ENCODE measurements around the gene MAP7D2.

The MAP7D2 gene

DNA sequence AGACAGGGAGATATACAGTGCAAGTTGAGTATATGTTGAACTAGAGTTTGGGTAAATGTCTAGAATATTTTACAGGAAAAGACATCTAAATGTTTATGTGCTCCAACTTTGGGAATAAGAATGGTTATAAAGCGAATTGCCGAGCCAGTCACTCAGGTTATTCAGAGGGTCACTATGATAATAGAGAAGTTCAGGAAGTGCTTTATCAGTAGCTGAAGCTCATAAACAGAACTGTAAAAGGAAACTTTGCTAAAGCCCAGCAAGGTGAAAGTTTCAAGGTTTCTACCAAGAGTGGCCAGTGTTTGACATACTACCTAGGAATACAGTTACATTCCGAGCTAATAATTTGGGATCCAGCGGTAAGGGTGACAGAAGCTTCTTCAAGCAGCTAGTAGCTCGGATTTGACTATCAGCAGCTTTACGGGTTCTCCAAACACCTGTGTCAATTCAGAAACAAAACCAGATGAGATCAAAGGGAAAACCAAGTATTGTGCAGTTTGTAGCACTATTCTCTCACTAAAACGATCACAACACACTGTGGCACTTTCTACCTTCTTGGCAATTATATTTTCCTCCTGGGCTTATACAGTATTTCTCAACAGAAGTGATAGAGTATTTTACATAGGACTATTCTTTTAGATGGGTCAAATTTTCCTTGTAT is 108.6 kb downstream of the MAP7D2 start:
- H3K9me3 ChIP-seq (ENCODE audit: severe bottlenecking), result no peaks in the 10 kb centered on the region
- H3K27me3 ChIP-seq (ENCODE audit: insufficient read depth, poor library complexity, severe bottlenecking), result no peaks in the 10 kb centered on the region
- no peaks in the 10 kb centered on the region for H3K4me1 ChIP-seq (ENCODE audit: insufficient read depth, poor library complexity, severe bottlenecking)
- DNase-seq (ENCODE audit: low spot score), result no peak
- no peak overlapping the region for H3K4me3 ChIP-seq (ENCODE audit: severe bottlenecking)
- ATAC-seq (ENCODE audit: low read depth), result no peak
- H3K27ac ChIP-seq (ENCODE audit: poor library complexity, severe bottlenecking), result no peak overlapping the region
- no peaks in the 10 kb centered on the region for H3K36me3 ChIP-seq (ENCODE audit: low read depth)
- TF ChIP-seq, protein P1, sequence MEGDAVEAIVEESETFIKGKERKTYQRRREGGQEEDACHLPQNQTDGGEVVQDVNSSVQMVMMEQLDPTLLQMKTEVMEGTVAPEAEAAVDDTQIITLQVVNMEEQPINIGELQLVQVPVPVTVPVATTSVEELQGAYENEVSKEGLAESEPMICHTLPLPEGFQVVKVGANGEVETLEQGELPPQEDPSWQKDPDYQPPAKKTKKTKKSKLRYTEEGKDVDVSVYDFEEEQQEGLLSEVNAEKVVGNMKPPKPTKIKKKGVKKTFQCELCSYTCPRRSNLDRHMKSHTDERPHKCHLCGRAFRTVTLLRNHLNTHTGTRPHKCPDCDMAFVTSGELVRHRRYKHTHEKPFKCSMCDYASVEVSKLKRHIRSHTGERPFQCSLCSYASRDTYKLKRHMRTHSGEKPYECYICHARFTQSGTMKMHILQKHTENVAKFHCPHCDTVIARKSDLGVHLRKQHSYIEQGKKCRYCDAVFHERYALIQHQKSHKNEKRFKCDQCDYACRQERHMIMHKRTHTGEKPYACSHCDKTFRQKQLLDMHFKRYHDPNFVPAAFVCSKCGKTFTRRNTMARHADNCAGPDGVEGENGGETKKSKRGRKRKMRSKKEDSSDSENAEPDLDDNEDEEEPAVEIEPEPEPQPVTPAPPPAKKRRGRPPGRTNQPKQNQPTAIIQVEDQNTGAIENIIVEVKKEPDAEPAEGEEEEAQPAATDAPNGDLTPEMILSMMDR (IDR thresholded peaks at IDR 0.05; ENCODE audit: poor library complexity, severe bottlenecking), result no peak

DNA sequence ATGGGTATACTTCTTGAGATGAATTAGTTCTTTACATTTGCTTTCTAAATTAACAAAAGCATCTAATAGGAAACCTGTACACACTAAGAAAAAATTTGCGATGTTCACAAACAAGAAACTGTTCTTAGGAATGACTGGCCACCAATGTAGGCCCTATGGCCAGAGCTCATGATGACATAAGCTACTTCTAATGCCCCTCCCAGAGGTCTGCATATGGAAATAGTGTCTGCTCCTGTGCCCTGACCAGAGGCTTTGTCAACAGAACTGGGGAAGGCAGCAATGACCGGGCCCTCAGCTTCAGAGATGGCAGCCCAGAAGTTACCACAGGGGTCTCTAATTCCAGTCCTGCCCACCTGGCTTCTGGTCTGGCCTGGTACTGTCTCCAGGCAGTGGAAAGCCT is 110.8 kb downstream of the MAP7D2 start:
- Histone ChIP-seq H3K4me3 (ENCODE audit: severe bottlenecking) (no peak overlapping the region), H3K27me3 (ENCODE audit: insufficient read depth, poor library complexity, severe bottlenecking) (no peaks in the 10 kb centered on the region), H3K4me1 (ENCODE audit: insufficient read depth, poor library complexity, severe bottlenecking) (no peaks in the 10 kb centered on the region), H3K36me3 (ENCODE audit: low read depth) (no peaks in the 10 kb centered on the region), H3K27ac (ENCODE audit: poor library complexity, severe bottlenecking) (no peak overlapping the region), H3K9me3 (ENCODE audit: severe bottlenecking) (no peaks in the 10 kb centered on the region)
- ATAC-seq (ENCODE audit: low read depth), result no peak
- TF ChIP-seq, protein P1 (IDR thresholded peaks at IDR 0.05; ENCODE audit: poor library complexity, severe bottlenecking), result no peak
- no peak for DNase-seq (ENCODE audit: low spot score)

DNA sequence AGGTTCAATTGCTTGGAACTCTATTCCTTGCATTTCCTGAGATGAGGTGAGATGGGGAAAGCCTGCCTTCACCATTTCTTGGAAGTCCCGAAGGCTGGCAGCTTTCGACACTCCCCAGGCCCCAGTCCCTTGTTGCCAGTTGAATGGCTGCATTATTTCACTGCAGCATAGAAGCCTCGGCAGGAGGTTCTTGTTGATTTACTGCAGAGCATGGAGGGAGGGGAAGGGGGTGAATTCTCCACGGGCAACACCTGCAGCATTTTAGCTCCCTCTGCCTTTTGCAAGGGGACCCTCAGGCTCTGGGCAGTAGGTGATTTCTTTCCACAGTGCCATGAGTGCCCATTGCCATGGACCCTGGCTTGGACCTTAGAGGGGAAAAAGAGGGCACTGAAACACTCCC is 115.1 kb downstream of the MAP7D2 start:
- Histone ChIP-seq H3K4me3 (ENCODE audit: severe bottlenecking) (no peak overlapping the region), H3K4me1 (ENCODE audit: insufficient read depth, poor library complexity, severe bottlenecking) (no peaks in the 10 kb centered on the region), H3K27me3 (ENCODE audit: insufficient read depth, poor library complexity, severe bottlenecking) (no peaks in the 10 kb centered on the region), H3K36me3 (ENCODE audit: low read depth) (no peaks in the 10 kb centered on the region), H3K27ac (ENCODE audit: poor library complexity, severe bottlenecking) (no peak overlapping the region), H3K9me3 (ENCODE audit: severe bottlenecking) (no peaks in the 10 kb centered on the region)
- DNase-seq (ENCODE audit: low spot score) (no peak), ATAC-seq (ENCODE audit: low read depth) (no peak)
- TF ChIP-seq, protein P1 (IDR thresholded peaks at IDR 0.05; ENCODE audit: poor library complexity, severe bottlenecking), result no peak

DNA sequence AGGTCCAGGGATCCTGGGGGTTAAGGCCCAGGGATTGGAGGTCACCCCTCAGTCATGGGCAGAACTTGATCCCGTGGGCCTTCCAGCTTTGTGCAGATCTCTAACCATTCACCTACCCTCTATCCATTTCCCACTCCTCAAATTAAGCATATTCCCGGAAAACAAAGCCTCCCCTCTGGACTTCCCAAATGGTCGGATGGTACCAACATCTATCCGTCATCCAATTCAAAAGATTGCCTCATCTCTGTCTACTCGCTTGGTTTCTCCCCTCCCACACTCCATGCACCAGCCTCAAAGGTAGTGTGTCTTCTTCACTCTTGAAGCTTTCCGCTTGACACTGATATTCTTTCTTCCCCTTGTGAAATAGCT is 125.4 kb downstream of the MAP7D2 start:
- peak overlapping the region; percentile 33 for H3K27ac ChIP-seq (ENCODE audit: poor library complexity, severe bottlenecking)
- H3K36me3 ChIP-seq (ENCODE audit: low read depth), result no peaks in the 10 kb centered on the region
- peak overlapping the region; percentile 89 for H3K4me3 ChIP-seq (ENCODE audit: severe bottlenecking)
- H3K27me3 ChIP-seq (ENCODE audit: insufficient read depth, poor library complexity, severe bottlenecking), result no peaks in the 10 kb centered on the region
- ATAC-seq (ENCODE audit: low read depth) (no peak), DNase-seq (ENCODE audit: low spot score) (no peak)
- TF ChIP-seq, protein P1 (IDR thresholded peaks at IDR 0.05; ENCODE audit: poor library complexity, severe bottlenecking), result peak; percentile 58
- H3K9me3 ChIP-seq (ENCODE audit: severe bottlenecking), result no peaks in the 10 kb centered on the region
- peaks cover 3% of the 10 kb centered on the region for H3K4me1 ChIP-seq (ENCODE audit: insufficient read depth, poor library complexity, severe bottlenecking)

DNA sequence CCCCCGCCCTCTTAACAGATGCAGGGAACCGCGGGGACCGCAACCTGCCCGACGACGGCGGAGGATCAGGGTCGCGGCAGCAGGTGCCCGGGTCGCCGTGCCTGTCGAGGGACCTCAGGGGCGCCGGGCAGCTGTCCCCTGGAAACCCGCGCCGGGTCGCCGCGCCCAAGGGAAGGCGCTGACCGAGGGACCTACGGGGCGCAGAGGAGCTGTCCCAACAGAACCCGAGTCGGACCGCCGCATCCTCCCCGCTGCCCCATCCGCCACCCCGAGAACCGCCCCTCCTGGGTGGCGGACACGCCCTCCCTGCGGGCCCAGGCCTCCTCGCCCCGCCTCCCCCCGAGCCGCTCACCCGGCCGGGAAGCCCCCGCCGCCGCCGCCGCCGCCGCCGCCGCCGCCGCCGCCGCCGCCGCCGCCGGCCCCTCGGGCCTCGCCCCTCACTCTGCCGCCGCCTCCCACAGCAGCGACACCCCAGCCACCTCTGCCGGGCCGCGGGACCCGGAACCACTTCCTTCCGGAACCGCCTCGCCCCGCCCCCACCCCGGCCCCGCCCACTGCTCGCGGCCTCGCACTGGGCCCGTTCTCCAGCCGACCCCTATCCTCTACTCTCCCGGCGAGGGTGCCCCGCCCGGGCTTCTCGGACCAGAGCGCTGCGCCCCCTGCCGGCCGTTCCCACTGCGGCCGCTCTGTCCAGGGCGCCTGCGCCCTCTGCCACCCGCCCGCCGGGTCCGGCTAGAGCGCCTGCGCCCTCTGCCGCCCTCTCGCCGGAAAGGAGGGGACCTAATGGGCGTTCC is 126.0 kb downstream of the MAP7D2 start, which contains the start of gene BCLAF3:
BCLAF3 (minus strand) TSS at position 506 of the 794 bp plus-strand sequence. CDS start 20,797 bp downstream, outside the sequence.
- peaks cover 3% of the 10 kb centered on the region for H3K4me1 ChIP-seq (ENCODE audit: insufficient read depth, poor library complexity, severe bottlenecking)
- H3K4me3 ChIP-seq (ENCODE audit: severe bottlenecking), result peak within 1 kb of the TSS; percentile 89
- H3K27me3 ChIP-seq (ENCODE audit: insufficient read depth, poor library complexity, severe bottlenecking), result no peaks in the 10 kb centered on the region
- H3K36me3 ChIP-seq (ENCODE audit: low read depth), result no peaks in the 10 kb centered on the region
- H3K27ac ChIP-seq (ENCODE audit: poor library complexity, severe bottlenecking), result peak within 1 kb of the TSS; percentile 33
- TF ChIP-seq, protein P1 (IDR thresholded peaks at IDR 0.05; ENCODE audit: poor library complexity, severe bottlenecking), result peak; percentile 83
- ATAC-seq (ENCODE audit: low read depth) (peak; percentile 98), DNase-seq (ENCODE audit: low spot score) (peak; percentile 81)
- no peaks in the 10 kb centered on the region for H3K9me3 ChIP-seq (ENCODE audit: severe bottlenecking)

All from RWPE2 (cell line).